Activated CD4-positive, alpha-beta T cell treated with anti-CD3 and anti-CD28 coated beads, Interleukin-2, Interleukin-4, amounts not matched to agents 100 ng/mL and 50 ng/mL, durations not matched to agents 16 hours and 8 hours (primary cell): ENCODE results near the gene NOS1AP.

ENCODE experiments used
- DNase-seq: peaks from one replicate; pipeline ENCODE4 v3.0.0-alpha.2; 2020; ENCODE audit warnings: low spot score

Gene NOS1AP

DNA sequence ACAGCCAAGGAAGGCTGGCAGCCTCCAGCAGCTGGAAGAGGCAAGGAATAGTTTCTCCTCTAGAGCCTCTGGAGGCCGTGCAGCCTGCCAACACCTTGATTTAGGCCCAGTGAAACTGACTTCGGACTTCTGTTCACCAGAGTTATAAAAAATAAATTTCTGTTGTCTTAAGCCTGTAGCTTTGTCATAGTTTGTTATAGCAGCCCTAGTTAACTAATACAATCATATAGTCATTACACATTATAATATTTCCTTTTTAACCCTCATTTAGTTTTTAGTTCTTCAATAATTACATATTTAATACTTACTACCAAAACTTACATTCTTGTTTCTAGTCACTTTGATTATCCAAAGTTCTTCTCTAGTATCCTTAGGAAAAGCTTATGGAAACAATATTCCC is 20.3 kb downstream of the NOS1AP start:
- no peak for DNase-seq

DNA sequence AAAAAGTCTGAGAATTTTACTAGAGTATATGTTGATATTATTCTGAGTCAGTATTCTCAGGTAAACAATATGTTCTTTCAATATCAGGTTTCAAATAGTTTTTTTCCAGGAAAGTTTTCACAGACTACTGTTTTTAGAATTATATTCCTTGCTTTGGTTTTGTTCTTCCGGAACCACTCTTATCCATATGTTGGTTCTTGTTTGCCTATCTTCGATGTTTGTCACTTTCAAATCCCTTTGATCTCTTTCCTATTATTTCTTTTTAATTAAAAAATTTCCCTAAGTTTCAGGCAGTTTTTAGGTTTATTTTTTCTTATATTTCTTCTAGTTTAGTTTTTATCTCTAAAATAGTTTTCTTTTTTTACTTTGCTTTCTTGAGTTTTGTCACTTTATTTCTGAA is 20.9 kb downstream of the NOS1AP start:
- no peak for DNase-seq

DNA sequence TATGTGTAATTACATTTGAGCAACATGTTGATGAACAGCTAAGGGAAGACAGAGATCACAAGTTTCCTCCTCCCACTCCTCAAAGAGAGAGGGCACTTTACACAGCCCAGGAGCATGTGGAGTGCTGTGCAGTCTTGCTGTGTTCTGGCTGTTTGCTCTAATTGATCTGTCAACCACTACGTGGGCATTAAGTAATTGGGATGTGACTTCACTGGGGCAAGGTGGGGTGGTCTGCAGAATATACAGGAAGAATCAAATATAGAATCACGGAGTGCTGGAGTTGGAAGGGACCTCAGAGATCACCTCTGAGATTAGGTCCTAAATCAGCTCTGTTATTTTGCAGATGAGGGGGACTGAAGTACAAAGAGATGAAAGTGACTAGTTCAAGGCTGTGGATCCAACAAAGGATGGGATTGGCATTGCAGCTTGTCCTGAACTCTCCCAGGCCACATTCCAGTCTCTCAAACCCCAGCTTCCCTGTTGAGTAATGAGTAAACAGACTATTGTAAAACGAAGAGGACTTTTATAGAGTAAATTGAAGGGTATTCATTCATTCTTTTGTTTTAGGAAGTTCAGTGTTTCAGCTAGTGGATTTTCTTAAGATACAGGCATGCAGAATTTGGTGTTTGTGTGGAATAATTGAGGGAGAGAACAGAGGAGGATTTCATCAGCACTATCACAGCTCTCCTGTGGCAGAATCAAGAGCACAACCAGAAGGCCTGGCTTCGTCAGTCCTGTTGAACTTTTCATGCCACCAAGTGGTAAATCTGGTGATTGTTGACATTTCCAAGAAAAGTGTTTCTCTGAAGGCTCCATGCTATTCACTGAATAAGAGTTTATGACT is 22.4 kb downstream of the NOS1AP start:
- no peak for DNase-seq

DNA sequence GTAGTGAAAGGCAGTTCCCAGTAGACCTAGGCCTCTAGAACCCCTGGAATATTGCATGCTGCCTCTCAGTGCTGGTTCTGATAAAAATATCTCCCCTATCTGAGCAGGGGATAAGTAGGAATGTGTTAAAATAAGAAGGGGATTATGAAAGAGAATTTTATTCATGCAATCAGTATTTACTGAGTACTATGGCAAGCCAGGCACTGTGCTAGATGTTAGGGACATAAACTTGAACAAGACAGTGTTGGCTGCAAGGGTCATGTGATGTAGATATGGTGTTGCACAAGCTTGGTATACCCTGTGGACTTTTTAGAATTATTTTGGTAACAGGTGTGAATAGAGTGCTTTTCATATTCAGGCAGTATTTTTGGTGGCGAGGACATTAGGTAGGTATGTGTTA is 23.6 kb downstream of the NOS1AP start:
- DNase-seq = no peak

DNA sequence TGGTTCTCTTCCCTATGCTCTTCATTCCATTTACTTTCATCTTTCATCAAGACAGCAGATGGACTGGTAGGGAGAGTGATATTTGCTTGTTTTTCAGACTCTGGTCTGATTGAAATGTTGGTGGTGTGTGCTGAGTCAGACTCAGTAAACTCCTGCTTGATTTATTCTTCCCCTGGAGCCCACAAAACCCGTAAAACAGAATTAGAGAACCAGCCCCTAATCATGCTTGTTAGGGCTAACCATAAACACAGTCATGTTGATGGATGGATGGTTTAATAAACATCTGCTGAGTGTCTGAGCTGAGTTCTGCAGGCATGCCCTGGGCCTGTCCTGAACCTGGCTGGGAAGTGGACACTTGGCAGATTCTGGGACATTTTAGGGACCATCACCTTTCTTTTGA is 24.8 kb downstream of the NOS1AP start:
- no peak for DNase-seq

DNA sequence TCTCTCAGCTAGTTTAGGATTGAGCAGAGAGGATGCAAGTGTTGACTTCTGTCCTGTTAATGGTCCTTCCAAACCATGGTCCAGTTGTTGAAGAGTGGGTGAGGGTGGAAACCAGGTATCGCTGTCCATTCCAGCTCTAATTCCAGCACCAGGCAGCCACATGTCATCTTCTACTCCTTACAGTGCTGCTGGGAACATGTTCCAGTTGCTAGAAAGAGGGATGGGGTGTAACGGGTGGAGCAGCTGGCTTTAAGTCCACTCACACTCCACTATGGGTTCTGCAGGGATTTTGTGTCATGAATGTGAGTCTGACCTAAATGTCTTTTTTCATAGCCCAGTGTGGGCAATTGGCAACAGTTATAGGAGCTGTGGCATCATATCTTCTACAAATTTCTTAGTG is 25.2 kb downstream of the NOS1AP start:
- DNase-seq = no peak

DNA sequence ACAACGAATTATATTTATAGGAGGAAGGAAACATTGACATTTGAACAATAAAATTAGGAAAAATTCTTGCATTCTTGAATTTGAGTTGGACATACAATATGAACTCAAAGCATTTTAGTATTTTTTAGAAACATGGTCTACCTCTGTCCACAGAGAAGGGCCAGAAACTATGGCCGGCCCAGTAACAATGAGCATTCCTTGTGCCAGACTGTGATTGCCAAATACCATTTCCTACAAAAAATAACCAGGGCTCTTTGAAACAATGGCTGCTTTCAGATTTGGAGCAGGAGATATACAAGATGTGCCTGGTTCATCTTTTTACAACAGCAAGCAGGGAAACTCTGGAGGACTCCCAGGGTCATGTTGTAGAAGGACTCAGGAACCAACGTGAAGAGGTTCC is 38.4 kb downstream of the NOS1AP start:
- DNase-seq = no peak

DNA sequence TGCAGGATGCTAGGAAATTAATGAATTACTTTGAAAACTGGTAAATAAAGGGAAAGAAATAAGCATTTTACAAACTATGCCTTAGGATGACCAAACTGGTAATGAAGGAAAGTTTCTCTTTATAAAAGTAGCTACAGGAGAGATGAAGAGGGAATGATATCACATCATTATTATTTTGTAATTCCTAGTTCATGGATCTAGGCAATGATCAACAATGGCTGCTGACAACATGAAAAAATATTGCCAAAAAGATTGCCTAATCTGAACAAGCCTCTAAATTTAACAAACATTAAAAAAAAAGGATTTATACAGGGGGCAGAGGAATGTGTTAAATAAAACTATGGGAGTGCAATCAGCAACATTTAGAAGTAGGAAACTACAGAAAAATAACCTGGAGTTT is 38.9 kb downstream of the NOS1AP start:
- no peak for DNase-seq

DNA sequence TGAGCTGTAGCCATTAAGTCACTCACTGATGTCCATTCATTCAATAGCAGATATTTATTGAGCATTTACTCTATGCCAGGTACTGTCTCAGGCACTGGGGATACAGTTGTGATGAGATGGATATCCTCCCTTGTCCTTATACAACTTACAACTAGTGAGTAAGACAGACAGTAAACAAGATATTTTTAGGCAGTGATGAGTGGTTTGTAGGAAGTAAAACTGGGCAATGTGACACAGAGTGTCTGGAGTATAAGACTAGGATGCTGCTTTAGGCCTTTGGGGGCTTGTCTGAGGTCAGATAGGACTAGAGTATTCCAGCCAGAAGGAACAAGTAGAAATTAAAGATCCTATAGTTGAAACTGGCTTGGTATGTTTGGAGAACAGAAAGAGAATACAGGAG is 41.4 kb downstream of the NOS1AP start:
- DNase-seq = no peak

DNA sequence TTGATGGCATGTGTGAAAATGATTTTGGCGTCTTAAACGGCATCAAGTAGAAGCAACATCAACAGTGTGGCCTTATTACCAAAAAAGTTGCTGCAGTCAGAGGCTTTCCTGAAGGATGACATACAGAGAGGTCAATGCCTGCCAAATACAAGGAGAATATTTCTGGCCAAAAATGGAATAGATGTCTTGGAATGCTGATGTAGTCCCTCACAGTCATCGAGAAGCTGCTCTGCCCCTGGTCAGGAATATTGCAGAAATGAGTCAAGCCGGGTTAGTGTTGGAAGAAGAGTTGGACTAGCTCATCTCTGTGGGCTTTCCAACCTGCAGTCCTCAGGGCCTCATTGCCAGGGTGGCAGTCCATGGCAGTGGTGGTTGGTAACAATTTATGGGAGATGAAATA is 42.1 kb downstream of the NOS1AP start:
- DNase-seq = no peak

DNA sequence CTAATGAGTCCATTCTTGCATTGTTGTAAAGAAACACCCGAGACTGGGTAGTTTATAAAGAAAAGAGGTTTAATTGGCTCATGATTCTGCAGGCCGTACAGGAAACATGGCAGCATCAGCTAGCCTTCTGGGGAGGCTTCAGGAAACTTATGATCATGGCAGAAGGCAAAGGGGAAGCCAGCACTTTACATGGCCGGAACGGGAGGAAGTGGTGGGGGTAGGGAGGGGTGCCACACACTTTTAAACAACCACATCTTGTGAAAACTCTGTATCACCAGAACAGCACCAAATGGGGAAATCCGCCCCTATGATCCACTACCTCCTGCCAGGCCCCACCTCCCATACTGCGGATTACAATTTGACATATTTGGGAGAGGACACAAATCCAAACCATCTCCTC is 43.9 kb downstream of the NOS1AP start:
- no peak for DNase-seq

DNA sequence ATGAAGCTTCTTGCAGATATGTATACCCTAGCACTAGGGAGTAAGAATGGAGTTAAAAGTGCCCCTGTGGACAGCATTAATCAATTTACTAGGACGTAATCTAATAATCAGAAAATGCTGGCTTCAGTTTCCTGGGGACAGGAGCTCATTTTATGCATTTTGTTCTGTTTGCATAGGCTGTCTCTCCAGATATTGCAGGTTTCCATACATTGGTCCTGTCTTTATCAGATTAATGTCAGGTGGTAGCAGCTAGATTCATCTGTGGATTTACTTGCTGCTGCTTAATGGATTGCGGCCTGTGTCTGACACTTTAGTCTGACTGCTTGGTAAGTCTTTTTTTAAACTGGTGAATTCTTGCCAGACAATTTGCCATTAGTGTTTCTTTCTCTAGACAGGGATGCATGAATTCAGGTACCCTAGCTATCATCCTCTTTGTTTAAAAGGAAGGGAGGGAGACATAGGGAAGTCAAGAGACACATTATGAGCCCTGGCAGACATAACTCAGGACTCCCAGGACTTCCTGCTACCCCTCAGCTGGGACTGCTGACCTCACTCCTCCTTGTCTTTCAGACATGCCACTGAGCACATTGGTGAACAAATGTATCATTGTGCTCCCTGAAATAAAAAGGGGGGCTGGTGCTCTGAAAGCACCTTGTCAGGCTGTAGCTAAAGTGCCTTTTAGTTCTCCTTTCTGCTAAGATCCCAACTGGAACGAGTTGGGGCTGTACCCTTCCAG is 47.7 kb downstream of the NOS1AP start:
- no peak for DNase-seq

DNA sequence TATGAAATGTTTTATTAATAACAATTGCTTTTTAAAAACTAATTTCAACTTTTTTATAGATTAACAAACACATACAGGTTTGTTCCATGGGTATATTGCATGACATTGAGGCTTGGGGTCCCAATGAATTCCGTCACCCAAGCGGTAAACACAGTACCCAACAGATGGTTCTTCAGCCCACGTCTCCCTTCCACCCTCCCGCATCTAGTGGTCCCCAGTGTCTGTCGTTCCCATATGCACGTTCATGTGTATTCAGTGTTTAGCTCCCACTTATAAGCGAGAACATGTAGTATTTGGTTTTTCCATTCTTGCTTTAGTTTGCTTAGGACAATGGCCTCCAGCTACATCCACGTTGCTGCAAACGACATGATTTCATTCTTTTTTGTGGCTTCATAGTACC is 48.6 kb downstream of the NOS1AP start:
- no peak for DNase-seq

DNA sequence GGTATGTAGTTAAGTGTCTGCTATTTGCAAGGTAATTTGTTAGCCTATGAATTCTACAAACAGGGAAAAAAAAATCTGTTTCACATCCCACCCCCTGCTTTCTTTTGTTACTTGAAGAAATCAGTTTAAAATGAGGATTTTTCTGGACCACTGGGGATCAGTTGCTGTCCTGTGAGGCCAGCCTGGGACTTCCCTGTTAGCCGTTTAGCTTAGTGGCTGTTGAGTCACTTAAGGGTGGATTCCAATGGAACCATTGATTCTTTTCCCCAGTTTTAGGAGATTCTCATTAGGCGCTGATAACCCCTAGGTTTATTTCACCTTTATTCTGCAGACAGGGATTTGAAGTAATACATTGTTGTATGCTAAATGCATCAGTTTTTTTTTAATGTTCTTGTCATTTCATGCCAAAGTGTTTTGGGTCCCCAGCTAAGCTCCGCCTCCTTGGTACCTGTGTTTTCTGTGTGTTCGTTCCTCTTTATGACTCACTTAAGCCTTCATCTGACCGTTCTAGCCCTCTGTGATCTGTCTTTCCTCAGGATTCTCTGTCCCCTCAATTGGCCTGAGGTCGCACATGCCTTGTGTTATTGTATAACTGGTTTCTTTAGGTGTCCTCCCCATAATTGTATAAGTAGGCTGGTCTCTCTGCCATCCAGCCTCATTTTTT is 59.3 kb downstream of the NOS1AP start:
- no peak for DNase-seq

DNA sequence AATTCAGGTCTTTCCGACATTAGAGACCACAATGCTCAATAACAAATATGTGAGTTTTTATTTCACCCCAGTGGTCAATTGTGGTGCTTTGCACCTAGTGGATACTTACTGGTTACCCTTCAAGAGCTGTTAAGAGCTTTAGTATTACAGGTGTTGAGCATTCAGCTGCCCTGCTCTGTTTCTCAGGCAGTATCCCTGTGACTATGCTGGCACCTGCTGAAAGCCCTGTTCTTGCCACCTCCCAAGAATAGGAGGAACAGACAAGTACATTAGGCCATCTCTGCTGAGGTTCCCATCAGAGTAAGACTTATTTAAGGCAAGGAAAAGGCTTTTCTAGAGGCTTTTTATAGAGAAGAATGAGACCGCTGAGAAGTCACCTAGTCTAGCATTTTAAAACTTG is 60.8 kb downstream of the NOS1AP start:
- DNase-seq = no peak

DNA sequence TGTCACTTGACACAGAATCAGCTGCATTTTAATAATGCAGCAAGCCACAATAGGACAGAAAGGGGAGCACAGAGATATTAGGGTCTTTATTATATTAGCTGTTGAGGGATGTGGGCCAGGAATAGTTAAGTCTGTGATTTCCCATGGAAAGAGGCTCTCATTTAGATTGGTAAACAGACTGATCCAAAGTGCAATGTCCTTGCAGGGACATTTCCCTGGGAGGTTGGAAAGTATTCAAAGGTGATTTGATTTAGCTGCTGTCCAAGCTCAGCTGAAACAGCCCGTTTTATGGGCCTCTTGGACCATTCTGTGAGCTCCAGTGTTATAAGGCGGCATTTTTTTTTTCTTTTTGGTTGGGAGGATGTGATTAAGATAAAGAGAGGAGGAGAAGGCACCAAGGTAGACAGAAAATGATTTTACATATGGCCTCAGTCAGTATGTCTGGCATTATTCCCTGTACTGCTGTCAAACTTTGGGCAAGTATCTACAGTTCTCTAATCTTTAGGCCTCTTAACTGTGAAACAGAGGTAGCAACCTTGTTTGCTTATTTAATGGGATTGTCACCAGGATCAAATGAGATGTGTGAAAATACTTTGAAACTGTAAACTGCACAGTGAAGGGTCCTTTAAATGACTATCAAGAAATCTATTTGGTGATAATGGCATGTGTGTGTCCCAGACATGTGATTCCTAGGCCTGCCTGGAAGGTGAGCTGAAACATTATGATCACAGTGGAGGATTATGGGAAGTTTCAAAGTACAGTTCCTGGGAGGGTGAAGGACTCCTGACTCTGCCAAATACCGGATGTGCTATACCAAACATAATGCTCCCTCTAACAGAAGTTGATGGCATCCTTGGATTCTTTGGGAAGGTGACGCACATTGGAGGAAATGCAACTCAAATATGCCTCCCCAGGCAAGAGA is 62.2 kb downstream of the NOS1AP start:
- DNase-seq = no peak

DNA sequence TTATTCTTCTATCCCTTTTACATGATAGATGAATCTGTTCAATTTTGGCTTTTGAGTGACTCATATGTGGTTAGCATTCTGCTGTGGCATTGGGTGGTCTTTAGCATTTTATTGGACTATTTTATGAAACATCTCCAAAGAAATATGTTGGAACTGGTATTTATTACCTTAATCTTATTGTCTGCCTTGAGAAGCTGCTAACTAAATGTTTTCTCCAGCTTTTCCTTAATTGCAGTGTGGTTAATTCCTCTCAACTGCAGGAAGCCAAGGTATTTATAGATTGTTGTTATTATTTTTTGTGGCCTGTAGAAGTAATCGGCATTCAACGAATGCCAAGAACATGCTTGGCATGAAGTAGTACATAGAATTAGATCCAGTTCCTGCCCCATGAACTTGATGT is 64.1 kb downstream of the NOS1AP start:
- no peak for DNase-seq

DNA sequence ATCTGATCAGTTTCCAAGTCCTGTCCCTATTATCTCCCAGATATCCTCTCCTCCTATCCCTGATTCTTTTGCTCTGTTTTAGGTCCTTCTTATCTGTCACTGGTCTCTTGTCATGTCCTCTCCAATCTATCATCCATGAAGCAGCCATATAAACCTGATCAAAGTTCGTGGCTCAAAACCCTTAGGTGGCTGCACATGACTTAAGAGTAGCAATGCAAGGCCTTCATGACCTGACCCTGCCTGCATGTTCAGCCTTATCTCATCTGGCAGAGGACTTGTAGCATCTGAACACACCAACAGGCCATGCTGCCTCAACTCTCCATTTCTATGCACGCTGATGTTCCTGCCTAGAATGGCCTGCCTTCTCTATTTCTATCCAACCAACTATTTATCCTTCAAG is 65.2 kb downstream of the NOS1AP start:
- no peak for DNase-seq

DNA sequence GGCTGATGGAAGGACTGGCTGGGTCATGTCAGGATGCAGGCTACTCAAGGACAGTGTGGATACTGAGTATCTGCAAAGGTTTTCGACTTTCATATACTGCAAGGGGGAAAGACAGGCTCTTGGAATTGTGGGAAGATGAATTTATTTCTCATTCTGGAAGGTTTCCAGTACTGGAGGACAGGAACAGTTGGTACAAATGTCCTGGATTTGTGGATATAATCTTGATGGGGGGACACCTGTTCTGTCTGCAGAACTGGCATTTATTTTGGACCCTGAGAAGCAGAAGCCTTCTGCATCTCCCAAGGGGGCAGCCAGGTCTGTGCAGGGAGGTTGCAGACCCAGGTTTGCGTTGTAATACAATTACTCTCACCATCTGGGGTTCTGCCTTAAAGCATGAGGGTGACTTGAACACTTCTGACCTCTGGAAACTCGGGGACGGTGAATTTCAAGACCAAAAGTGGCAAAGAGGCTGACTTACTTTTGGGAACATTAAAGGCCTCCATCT is 65.8 kb downstream of the NOS1AP start:
- no peak for DNase-seq

DNA sequence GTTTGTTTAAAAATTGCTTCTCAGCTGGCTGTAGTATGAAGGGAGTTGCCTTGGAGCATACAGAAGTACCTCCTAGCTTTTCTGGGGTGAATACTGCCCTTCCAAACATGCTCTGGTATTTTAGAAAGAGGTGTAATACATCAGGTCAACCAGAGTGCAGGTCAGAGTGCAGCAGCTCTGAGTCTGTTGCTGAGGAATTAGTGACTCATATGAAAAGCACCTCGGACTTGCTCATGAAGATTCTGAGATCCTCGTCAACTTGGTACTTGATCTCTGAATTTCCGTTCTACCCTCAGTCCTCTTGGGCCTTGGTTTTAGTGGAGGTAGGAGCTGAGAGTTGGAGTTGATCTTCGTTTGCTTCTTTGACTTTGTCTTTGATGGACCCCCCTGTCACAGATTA is 67.3 kb downstream of the NOS1AP start:
- DNase-seq = no peak

DNA sequence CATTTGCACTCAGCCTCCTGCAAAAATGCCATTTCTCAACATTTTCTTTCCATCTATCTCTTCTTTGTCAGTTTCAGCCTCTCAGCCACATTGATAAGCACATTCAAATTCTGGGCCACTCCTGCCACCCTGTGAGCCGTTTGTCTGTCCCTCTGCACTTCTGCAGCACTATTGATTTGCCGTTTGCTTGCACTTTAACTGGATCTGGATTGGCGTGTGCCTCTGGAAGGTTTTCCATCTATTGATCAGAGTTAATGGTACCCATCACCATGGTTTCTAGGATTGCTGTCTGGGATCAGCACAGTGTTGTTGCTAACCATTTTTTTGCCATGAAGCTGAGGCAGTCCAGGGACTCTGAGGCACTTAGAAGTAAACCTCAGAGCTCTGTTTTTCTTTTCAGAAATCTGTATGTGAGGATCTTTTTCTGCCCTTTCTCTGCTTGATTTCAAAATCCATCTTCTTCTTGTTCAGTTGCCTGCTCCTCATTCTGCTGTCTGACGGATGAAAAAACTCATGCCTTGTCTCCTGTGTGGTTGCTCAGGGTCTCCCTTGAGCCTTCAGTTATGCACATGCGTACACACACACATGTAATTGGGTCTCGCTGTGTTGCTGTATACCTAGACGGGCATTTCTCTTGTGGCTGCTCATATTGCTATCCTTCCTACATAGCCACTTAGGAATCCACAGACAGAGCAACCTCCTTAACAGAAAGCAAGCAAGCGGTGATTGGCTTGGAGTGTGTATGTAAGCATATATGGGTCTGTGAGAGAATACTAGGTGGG is 67.9 kb downstream of the NOS1AP start:
- no peak for DNase-seq
